ENCODE measurements around the gene TLL2. TPM values are rescaled to one million over a fixed set of nuclear protein-coding genes. Genes with fewer than 3 reads are reported as not detected.

TLL2 gene
- total and polyA plus RNA-seq, 11 donors, result 1.8 to 8.6 (median 4.6) TPM

GRCh38 chr10:96415150-96415890 is 98.4 kb downstream of the TLL2 start:
- no peak for DNase-seq
- ATAC-seq, result no peak
- WGBS, 4 donors, result 94 to 100% (median 98%) methylated on average over 1 of the region's 1 CpG
- Histone ChIP-seq H3K27me3 (no peaks in the 10 kb centered on the region), H3K9me3 (no peaks in the 10 kb centered on the region), H3K4me1 (peaks cover 0 to 39% (median 14%) of the 10 kb centered on the region in 12 donors), H3K27ac (no peak overlapping the region), H3K4me3 (no peak overlapping the region), H3K36me3 (no peaks in the 10 kb centered on the region)
- intact Hi-C loops (cut with DNase I), result loop anchor here in 1 of 10 donors (10.0 kb wide), 1 partner anchor 59 kb away; no protein-coding TSS in a partner anchor
- TF ChIP-seq, protein P1, sequence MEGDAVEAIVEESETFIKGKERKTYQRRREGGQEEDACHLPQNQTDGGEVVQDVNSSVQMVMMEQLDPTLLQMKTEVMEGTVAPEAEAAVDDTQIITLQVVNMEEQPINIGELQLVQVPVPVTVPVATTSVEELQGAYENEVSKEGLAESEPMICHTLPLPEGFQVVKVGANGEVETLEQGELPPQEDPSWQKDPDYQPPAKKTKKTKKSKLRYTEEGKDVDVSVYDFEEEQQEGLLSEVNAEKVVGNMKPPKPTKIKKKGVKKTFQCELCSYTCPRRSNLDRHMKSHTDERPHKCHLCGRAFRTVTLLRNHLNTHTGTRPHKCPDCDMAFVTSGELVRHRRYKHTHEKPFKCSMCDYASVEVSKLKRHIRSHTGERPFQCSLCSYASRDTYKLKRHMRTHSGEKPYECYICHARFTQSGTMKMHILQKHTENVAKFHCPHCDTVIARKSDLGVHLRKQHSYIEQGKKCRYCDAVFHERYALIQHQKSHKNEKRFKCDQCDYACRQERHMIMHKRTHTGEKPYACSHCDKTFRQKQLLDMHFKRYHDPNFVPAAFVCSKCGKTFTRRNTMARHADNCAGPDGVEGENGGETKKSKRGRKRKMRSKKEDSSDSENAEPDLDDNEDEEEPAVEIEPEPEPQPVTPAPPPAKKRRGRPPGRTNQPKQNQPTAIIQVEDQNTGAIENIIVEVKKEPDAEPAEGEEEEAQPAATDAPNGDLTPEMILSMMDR (IDR thresholded peaks at IDR 0.05), result no peak
- TF ChIP-seq POLR2A (IDR thresholded peaks at IDR 0.05), result no peak

GRCh38 chr10:96414303-96414702 is 99.4 kb downstream of the TLL2 start:
- no peak for ATAC-seq
- peaks cover 0 to 4% (median 0%) of the 10 kb centered on the region in 9 donors for H3K27me3 ChIP-seq

GRCh38 chr10:96413151-96413787 is 100.5 kb downstream of the TLL2 start:
- no peaks in the 10 kb centered on the region for H3K9me3 ChIP-seq
- WGBS, 4 donors, result 38 to 45% (median 41%) methylated on average over 13 of the region's 13 CpGs
- no peak overlapping the region for H3K4me3 ChIP-seq
- ATAC-seq (peak; percentile 60 to 87 (median 72)), DNase-seq (peak in 2 of 5 donors; percentile 38 to 44)
- no peaks in the 10 kb centered on the region for H3K36me3 ChIP-seq
- peaks cover 0 to 7% (median 0%) of the 10 kb centered on the region in 9 donors for H3K27me3 ChIP-seq
- H3K27ac ChIP-seq, result peak overlapping the region in 7 of 12 donors; percentile 0 to 71 (median 56)
- peaks cover 0 to 36% (median 14%) of the 10 kb centered on the region in 12 donors for H3K4me1 ChIP-seq
- intact Hi-C loops (cut with DNase I), result loop anchor here in 1 of 10 donors (10.0 kb wide), 1 partner anchor 62 kb away; no protein-coding TSS in a partner anchor
- TF ChIP-seq, protein P1 (IDR thresholded peaks at IDR 0.05), result peak in 5 of 12 donors; percentile 13 to 39 (median 32)
- TF ChIP-seq POLR2A (IDR thresholded peaks at IDR 0.05), result no peak

More at GRCh38 chr10:96414303-96414702, 99.4 kb downstream of the TLL2 start:
- Histone ChIP-seq H3K27ac (no peak overlapping the region), H3K36me3 (no peaks in the 10 kb centered on the region), H3K4me3 (no peak overlapping the region), H3K4me1 (peaks cover 0 to 36% (median 14%) of the 10 kb centered on the region in 12 donors), H3K9me3 (no peaks in the 10 kb centered on the region)
- no peak for DNase-seq
- intact Hi-C loops (cut with DNase I), result loop anchor here in 1 of 10 donors (10.0 kb wide), 1 partner anchor 60 kb away; no protein-coding TSS in a partner anchor
- 78 to 85% (median 82%) methylated on average over 5 of the region's 5 CpGs for WGBS, 4 donors
- TF ChIP-seq POLR2A (IDR thresholded peaks at IDR 0.05), result no peak
- TF ChIP-seq, protein P1 (IDR thresholded peaks at IDR 0.05), result no peak
